ENCODE measurements around the gene FH. TPM values are rescaled to one million over a fixed set of nuclear protein-coding genes. Genes with fewer than 3 reads are reported as not detected.

The FH gene
- 100 to 1,000 TPM in 1 of 4 donors, 10 to 100 TPM in 3; 90.1 to 108 (median 98.0) TPM for polyA plus RNA-seq (ENCODE audit: insufficient read length in 4 of 4)

- peak; percentile 91 to 95 (median 94) for DNase-seq (ENCODE audit: low read depth in 4 of 4, low spot score in 2 of 4)
Observed at GRCh38 chr1:241519308-241520079, at the start of gene FH. Gene FH, minus strand, starts transcription at chr1:241519755. Its CDS starts 33 bp downstream, at chr1:241519722.

DNA sequence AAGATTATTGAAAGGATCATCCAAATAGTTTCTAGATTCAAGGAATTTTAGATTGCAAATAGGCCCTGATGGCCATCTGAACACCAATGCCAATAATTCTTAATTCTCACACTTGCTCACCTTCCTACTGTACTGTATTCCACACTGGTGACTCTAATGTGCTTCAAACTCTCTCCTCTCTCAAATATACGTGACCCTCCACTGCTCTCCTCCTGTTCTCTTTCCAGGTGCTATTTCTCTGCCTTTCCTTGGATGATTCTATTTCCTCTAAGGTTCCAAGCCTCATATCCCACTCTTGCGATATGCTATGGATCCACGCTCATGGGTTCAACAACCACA is 41.3 kb upstream of the FH start:
- no peak for DNase-seq (ENCODE audit: low read depth in 4 of 4, low spot score in 2 of 4)

DNA sequence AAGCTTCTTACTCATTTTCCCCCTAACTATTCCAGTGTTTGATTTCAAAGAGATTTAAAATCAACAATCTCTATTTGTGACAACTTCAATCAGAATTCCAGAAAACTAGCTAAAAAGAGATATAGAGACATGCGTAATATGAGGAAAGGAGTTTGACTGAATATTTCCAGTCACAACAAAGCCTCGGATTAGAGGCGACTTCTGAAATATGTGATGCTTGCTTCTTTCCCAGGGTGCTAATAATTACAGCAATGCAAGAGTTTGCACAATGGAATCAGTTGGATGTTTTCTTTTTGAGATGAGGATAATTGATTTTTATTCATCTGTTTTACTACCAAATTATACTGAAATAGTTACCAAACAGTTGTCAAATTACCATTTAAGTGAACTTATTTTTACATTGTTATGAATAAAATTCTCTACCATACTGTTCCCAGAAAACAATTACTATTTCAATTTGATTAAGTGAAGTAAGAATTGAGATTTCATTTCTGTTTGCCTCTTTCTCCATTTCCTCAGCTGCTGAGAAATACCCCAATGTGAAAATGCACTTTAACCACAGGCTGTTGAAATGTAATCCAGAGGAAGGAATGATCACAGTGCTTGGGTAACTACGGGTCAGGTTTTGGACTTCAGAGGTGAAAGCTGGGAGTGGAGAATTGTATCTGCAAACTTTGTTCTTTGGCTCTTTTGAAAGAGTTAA is 40.7 kb upstream of the FH start:
- no peak for DNase-seq (ENCODE audit: low read depth in 4 of 4, low spot score in 2 of 4)

- DNase-seq (ENCODE audit: low read depth in 4 of 4, low spot score in 2 of 4) = no peak
Observed at GRCh38 chr1:241557551-241558193, 38.1 kb upstream of the FH start.

DNA sequence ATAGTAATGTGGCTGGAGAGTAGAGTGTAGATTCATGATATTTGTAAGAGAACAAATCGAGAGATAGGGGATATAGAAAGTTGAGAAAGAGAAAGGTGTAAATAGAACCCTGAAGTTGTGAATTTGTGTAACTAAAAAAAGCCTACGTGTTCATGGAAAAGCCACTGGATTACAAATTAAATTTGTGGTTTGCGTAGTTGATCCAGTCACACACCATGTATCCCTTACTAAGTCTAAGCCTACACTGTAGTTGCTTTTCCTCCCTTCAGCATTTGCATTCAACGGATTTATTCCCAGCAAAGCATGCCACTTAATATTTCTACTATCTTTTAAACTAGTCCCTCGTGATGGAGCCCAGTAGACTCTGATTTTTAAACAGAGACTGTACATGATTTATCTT is 37.5 kb upstream of the FH start:
- DNase-seq (ENCODE audit: low read depth in 4 of 4, low spot score in 2 of 4) = no peak

DNA sequence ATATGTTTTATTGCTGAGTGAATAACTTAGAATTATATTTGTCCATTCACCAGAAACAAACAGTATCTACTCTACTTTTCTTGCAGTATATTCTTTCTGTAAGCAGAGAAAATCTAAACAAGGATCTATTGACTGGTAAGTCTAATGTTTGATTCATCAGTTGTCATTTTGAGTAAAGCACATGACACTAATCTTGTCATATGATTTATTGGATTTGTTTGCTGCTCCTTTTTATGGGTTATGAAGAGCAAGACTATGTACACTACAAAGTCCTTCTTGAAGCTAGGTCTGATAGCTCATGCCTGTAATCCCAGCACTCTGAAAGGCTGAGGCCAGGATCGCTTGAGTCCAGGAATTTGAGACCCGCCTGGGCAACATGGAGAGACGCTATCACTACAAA is 36.0 kb upstream of the FH start:
- DNase-seq (ENCODE audit: low read depth in 4 of 4, low spot score in 2 of 4) = no peak

GRCh38 chr1:241553886-241554592 is 34.5 kb upstream of the FH start:
- no peak for DNase-seq (ENCODE audit: low read depth in 4 of 4, low spot score in 2 of 4)

- no peak for DNase-seq (ENCODE audit: low read depth in 4 of 4, low spot score in 2 of 4)
Observed at GRCh38 chr1:241551759-241552638, 32.4 kb upstream of the FH start.

DNA sequence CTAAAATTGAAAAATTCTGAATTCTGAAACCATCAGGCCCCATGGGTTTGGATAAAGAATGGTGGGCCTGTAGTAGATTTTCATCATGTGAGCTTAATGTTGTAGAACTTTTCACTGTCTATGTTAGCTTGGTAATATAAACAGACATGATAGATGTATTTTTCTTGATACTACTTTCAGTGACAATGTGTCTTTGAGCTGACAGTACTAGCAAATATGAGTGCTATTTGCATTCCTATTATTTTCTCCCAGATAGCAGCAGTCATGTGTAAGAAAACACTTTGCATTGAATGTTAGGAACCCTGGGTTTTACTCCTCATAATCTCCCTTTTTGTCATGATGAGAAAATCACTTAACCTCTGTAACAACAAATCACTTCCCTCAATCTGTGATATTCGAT is 30.8 kb upstream of the FH start:
- DNase-seq (ENCODE audit: low read depth in 4 of 4, low spot score in 2 of 4) = no peak

DNA sequence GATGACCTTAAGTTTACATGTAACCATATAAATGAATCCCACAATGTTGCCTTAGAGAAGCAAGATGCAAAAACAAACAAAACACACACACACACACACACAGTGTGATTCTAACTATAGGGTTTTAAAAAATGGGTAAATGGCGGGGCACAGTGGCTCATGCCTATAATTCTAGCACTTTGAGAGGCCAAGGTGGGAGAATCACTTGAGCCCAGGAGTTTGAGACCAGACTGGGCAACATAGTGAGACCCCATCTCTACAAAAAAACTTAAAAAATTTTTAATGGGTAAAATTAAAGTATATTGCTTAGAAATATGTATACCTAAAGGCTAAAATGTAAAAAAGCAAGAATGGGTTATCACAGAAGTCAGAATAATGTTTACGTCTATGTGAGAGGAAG is 28.5 kb upstream of the FH start:
- no peak for DNase-seq (ENCODE audit: low read depth in 4 of 4, low spot score in 2 of 4)

DNA sequence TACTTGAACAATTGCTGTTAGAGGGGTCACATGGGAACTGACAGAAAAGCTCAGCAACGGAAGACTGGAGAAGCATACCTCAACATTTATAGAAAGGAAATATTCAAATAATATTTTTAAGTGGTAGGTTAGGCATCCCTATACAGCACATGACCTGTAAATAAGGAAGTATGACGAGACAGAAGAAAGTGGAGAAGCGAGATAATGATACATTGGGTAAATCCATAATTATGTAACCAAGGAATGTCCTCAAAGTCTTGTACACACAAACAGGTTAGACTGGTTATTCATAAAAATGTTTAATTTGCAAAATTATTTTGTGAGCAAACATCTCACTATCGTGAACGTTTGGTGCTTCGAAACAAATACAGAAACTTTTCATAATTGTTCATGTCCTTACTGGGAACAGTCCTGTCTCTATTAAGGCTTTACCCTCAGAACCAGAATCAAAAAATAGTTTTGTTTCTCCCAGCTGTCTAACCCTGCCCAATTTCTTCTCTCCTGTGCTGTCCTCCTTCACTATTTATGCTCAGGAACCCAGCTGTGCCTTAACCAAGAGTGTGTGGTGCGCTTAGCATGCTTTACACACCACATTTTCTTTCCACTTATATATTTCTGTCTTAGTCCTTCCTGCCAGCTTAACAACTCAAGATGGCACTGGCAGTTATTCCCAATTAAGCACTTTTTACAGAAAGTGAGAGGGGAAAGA is 22.8 kb upstream of the FH start:
- DNase-seq (ENCODE audit: low read depth in 4 of 4, low spot score in 2 of 4) = no peak

GRCh38 chr1:241536969-241537368 is 17.4 kb upstream of the FH start:
- DNase-seq (ENCODE audit: low read depth in 4 of 4, low spot score in 2 of 4) = no peak

DNA sequence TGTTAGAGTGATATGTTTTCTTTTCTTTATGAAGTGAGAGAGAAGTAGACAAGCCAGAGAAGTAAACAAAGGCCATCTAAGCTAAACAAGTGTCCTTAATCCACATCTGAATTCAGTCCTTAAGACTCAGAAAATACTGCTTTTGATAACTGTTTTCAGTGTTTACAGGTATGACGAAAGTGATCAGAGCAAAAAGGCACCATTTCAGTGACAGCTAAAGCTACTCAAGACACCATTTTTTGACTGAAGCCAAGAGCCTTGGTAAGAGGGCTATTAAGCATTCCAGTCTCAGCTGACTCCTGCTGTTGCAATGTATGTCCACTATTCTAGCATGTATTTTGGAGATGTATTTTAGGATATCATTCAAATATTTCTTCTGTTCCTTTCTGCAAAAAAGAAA is 16.7 kb upstream of the FH start:
- no peak for DNase-seq (ENCODE audit: low read depth in 4 of 4, low spot score in 2 of 4)

GRCh38 chr1:241533326-241534115 is 14.0 kb upstream of the FH start:
- DNase-seq (ENCODE audit: low read depth in 4 of 4, low spot score in 2 of 4) = no peak

DNA sequence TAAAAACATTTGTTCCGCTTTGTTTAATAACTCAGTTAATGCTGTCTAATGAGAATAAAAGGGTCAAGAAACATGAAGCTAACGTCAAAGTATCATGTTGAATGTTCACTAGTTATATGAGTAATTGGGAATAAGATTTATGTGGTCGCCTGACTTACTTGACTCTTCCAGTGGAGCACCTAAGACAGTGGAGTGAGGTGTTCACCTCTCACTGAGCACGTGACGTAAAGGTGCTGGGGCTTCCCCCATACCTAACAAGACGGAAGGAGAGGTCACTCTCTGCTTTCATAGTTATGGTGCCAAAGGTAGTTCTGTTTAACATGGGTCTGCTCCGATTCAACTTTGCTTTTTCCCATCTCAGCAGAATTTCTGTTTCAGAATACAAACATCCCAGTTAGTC is 13.3 kb upstream of the FH start:
- DNase-seq (ENCODE audit: low read depth in 4 of 4, low spot score in 2 of 4) = no peak

DNA sequence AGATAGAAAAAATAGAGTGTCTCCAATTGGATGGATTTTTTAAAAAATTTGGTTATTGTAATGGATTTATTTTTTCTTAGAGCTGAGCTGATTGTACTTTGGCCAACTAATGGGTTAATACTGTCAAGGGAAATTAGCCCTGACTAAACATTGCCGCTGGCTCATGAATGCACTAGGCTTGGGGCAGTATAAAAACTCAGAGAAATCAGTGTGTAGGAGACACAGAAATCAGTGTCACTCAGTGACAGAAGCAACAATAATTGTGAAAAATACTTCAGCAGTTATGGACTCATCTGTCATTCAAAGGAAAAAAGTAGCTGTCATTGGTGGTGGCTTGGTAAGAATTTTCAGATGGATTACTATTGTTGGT is 12.6 kb upstream of the FH start, which contains the start of gene KMO:
KMO (plus strand) TSS at position 217 of the 370 bp plus-strand sequence; CDS start at position 284, 67 bp downstream.
- peak in 1 of 4 donors; percentile 15 for DNase-seq (ENCODE audit: low read depth in 4 of 4, low spot score in 2 of 4)

DNA sequence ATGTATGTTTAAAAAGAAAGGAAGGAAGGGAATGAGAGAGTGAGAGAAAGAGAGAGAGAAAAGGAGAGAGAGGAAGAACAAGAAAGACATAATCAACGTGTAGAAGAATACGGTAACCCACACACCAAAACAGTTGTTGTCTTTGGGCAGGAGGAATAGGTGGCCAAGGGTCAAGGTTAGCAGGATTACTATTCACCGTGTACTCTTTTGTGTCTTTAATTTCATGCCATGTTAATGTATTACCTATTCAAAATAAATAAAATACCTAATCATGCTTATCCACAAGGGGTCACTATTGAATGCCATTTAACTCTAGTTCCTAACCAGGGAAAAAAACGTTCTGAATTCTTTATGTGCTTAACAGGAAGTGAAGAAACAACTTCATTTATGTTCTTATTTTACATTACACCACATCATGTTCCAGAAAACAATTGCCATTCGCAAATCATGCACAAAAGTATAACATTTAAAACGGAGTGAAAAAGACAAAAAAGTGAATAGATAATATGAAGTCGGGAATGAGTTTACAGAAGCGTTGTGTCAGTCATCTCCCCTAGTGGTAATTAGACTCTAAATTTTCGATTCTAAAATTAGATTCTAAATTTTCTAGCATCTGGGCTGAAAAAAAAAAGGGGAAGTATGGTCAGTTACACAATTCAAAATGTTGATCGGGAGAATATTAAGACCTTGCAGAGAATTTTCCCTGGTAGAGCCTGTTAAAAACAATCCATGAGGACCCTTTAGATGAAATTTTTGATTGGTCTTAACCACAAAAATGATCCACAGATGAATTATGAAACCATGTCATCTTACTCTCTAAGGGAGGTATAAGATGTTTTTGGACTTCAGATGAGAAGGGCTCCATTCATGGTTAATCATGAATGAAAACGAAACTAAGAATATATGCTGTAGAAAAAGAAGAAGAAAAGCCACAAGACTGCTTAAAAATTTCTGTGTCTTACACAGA is 11.9 kb upstream of the FH start:
- DNase-seq (ENCODE audit: low read depth in 4 of 4, low spot score in 2 of 4) = peak in 1 of 4 donors; percentile 55

Data from left renal cortex interstitium (tissue), 4 donors.